GM18526 (cell line): Measurements from ENCODE around the gene SEC24C.

ENCODE experiments used
- POLR2A ChIP-seq: IDR thresholded peaks from 3 replicates; pipeline ENCODE4 v1.6.1; 2011; ENCODE audit not compliant: insufficient read length; ENCODE audit errors: extremely low read depth

SEC24C gene

GRCh38 chr10:73808021-73808815 is 64.0 kb downstream of the SEC24C start:
- TF ChIP-seq POLR2A: no peak

GRCh38 chr10:73809061-73809818 is 65.1 kb downstream of the SEC24C start:
- TF ChIP-seq POLR2A: no peak

GRCh38 chr10:73810358-73810734 is 66.2 kb downstream of the SEC24C start:
- no peak for TF ChIP-seq POLR2A

GRCh38 chr10:73810735-73811465 is 66.7 kb downstream of the SEC24C start:
- no peak for TF ChIP-seq POLR2A

GRCh38 chr10:73812657-73813056 is 68.5 kb downstream of the SEC24C start:
- no peak for TF ChIP-seq POLR2A

- no peak for TF ChIP-seq POLR2A
These were observed 69.2 kb downstream of the SEC24C start for GRCh38 chr10:73813333-73813732.

GRCh38 chr10:73814276-73814895 is 70.2 kb downstream of the SEC24C start:
- TF ChIP-seq POLR2A: no peak

- TF ChIP-seq POLR2A: no peak
These were observed 70.9 kb downstream of the SEC24C start for GRCh38 chr10:73814896-73815718.

- no peak for TF ChIP-seq POLR2A
These were observed 71.5 kb downstream of the SEC24C start for GRCh38 chr10:73815719-73816030.

- TF ChIP-seq POLR2A: no peak
These were observed 73.0 kb downstream of the SEC24C start for GRCh38 chr10:73816917-73817729.

GRCh38 chr10:73817826-73818225 is 73.7 kb downstream of the SEC24C start:
- TF ChIP-seq POLR2A: no peak

- TF ChIP-seq POLR2A: no peak
These were observed 74.2 kb downstream of the SEC24C start for GRCh38 chr10:73818402-73818801.

- no peak for TF ChIP-seq POLR2A
These were observed 74.9 kb downstream of the SEC24C start for GRCh38 chr10:73819081-73819480.
